Peyer's patch (tissue), 4 donors: ENCODE data around the gene SLC13A3.

ENCODE experiments used
- POLR2A ChIP-seq, 2 donors: fragments of 450-650 bp; IDR thresholded peaks; one replicate each; pipeline ENCODE4 v1.5.1; 2017; ENCODE audit warnings: antibody characterized with exemption in 2 of 2, mild to moderate bottlenecking in 2 of 2, moderate library complexity in 2 of 2
- TF ChIP-seq, protein P1 (sequence below), 6 experiments: fragments of 450-650 bp in 4 of 6; fragments of 200-600 bp in 2 of 6; sonication (generic) in 1 of 6; IDR thresholded peaks; one replicate each; pipeline ENCODE4 v1.5.1; 2017 to 2019; ENCODE audit warnings: antibody characterized with exemption in 6 of 6, mild to moderate bottlenecking in 3 of 6, moderate library complexity in 1 of 6

DNA sequence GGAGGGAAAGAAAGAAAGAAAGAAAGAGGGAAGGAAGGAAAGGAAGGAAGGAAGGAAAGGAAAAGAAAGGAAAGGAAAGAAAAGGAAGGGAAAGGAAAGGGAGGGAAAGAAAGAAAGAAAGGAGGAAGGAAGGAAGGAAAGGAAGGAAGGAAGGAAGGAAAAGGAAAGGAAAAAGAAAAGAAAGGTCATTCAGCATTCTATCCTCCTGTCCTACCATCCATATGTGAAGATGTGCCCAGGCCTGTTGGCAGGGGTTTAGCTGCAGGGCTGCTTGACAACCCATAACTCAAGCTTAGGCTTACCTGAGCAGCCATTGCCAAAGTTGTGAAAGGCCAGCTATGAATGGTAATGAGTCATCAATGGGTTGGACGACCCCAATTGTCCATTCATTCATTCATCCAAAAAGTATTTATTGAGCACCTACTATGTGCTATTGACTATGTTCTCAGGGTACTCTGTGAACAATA lies 50.9 kb downstream of the SLC13A3 start:
- TF ChIP-seq, protein P1, sequence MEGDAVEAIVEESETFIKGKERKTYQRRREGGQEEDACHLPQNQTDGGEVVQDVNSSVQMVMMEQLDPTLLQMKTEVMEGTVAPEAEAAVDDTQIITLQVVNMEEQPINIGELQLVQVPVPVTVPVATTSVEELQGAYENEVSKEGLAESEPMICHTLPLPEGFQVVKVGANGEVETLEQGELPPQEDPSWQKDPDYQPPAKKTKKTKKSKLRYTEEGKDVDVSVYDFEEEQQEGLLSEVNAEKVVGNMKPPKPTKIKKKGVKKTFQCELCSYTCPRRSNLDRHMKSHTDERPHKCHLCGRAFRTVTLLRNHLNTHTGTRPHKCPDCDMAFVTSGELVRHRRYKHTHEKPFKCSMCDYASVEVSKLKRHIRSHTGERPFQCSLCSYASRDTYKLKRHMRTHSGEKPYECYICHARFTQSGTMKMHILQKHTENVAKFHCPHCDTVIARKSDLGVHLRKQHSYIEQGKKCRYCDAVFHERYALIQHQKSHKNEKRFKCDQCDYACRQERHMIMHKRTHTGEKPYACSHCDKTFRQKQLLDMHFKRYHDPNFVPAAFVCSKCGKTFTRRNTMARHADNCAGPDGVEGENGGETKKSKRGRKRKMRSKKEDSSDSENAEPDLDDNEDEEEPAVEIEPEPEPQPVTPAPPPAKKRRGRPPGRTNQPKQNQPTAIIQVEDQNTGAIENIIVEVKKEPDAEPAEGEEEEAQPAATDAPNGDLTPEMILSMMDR (IDR thresholded peaks at IDR 0.05) = no peak
- TF ChIP-seq POLR2A (IDR thresholded peaks at IDR 0.05) = no peak
